GM12873 (cell line): ENCODE data around the gene APBA1.

Experiments used
- CTCF ChIP-seq: IDR thresholded peaks from 2 replicates; pipeline ENCODE4 v1.5.1; 2012; ENCODE audit warnings: low read depth, mild to moderate bottlenecking, moderate library complexity, low read length, control low read depth; ENCODE audit not compliant: insufficient read depth; ENCODE audit errors: missing control alignments

The APBA1 gene

DNA sequence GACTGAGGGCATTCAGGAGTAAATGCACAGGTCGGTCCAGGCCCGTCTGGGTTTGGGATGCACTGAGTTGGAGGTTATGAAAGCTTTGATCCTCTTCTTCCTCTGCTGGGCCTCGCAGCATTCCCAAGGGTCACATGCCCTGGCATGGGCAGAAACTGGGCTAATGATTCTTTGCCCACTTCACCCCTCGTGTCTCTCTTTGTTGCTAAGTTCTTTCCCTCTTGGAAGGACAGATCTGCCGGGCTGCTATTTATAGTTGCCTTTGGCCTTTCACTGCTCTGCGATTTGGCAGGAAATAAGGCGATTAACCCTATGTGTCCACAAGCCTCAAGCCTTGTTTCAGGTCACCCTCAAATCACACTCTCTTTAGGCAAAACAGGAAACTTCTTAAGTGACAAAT is 280.2 kb downstream of the APBA1 start:
- TF ChIP-seq CTCF: no peak

DNA sequence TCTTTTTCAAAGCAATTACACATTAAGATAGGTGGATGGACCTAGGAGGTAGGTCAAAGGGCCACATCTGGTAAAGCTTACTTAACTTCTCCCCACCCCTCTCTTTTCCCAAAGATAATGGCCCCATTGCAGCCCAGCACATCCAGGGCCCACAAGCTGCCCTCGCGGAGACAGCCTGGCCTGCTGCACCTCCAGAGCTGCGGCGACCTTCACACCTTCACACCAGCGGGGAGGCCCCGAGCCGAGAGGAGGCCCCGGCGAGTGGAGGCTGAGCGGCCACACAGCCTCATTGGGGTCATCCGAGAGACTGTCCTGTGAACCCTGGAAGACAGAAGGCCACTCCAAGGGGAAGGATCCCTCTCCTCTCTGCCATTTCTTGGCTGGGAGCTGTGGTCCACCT is 280.7 kb downstream of the APBA1 start:
- TF ChIP-seq CTCF: no peak

DNA sequence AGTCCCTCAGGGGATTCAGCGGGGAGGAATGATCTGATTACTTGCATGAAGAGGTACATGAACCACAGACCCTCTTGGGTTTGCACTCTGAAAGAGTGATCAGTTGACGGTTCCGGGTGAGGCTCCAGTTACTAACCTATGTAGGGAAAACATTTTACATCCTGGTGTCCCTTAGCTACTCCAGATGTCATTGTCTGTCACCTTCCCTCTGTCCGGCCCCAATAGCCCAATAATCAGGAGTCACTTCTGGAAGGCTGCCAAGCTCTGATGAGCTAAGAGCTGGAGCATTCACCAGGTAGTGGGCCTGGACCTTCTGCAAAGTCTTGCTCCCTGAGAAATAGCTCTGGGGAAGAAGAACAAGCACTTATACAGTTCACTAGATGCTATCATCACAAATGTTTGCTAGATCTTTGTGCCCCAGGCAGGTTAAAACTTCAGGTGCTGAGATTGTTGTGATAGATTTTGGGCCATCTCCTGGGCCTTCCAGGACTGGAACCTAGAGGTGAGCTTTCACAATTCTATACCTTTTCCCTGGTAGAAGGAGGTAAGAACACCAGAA is 282.7 kb downstream of the APBA1 start:
- TF ChIP-seq CTCF: no peak

- TF ChIP-seq CTCF: no peak
Measured at GRCh38 chr9:69388596-69388995, 283.6 kb downstream of the APBA1 start.

GRCh38 chr9:69386651-69387050 is 285.5 kb downstream of the APBA1 start:
- TF ChIP-seq CTCF: no peak

DNA sequence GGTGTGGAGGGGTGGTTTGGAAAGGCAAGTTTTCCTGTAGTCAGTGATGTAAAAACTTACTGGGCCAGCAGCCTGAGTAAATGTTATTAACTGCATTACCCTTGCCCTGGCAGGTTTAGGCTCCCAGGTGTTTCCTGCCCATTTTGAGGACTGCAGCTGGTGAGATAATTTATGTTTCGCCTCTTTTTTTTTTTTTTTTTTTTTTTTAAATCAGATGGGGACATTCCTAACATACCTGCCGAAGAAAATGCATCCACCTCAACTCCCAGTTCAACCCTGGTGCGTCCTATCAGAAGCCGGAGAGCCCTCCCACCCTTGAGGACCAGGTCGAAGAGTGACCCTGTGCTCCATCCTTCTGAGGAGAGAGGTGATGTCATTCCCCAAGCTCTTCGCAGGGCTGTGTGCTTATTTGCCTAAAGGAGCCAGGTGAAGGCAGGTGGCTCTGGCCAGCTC is 286.6 kb downstream of the APBA1 start:
- TF ChIP-seq CTCF: no peak

DNA sequence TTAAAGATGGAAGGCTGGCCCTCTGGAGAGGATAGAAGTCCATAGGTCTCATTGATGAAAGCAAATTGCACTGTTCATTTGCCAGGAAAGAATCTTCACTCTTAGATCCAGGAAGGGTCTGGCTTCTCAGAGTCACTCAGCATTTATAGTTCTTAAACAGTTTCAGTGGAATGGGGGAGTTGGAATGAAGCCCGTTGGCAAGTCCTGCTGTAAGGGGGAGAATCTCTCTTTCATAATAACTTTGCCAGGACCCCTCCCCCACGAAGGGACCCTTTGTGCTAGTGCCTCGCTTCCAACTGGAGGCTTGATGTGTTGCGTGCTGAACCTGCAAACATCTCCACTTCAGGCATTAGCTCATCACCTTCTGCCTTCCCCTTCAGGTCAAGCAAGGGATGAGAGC is 290.0 kb downstream of the APBA1 start:
- no peak for TF ChIP-seq CTCF
